Left colon (tissue), 2 donors: ENCODE data around the gene ANKRD6. TPM values are rescaled to one million over a fixed set of nuclear protein-coding genes. Genes with fewer than 3 reads are reported as not detected.

ENCODE experiments used
- ATAC-seq: fragments of 200-7000 bp; cut with Tn5 transposase; one replicate; pipeline ENCODE4 v1.9.1; 2020; ENCODE audit warnings: mild to moderate bottlenecking, moderate library complexity
- DNase-seq, 2 donors: peaks; one replicate each; pipeline ENCODE4 v3.0.0-alpha.2; 2020
- intact Hi-C, 2 donors: fragments of 100-400 bp; cut with DNase I in 1 of 2; cut with micrococcal nuclease in 1 of 2; formaldehyde crosslinking; loops; one replicate each; pipeline versions ENCODE4 v1.11.2 to v1.14.0; 2022; cut with DNase I, micrococcal nuclease
- total RNA-seq, 2 donors: library from RNA; stranded (reverse); fragmentation: NEBNext Ultra II Directional; extraction: Animal tissue kit (Norgen Biotek cat#: 25700); gene quantifications; one replicate each; pipeline ENCODE4 v1.2.1, GENCODE V29; 2021
- donor health status: DM: no; HTN: no; CAD: no.
- donor health status: DM: yes; HTN: yes; CAD: no.

ANKRD6 gene
- total RNA-seq, 2 donors from 2014 or later, result 2.7 to 3.1 TPM

- intact Hi-C loops, result no loop called here
- no peak for ATAC-seq
- DNase-seq, result no peak
Measured at GRCh38 chr6:89660981-89661380, 228.0 kb downstream of the ANKRD6 start.

GRCh38 chr6:89661559-89661958 is 228.6 kb downstream of the ANKRD6 start:
- intact Hi-C loops, result no loop called here
- ATAC-seq (no peak), DNase-seq (no peak)

- ATAC-seq (peak; percentile 99), DNase-seq (peak; percentile 14 to 66)
Measured at GRCh38 chr6:89662659-89663223, 229.8 kb downstream of the ANKRD6 start.

GRCh38 chr6:89667872-89668556 is 235.1 kb downstream of the ANKRD6 start:
- ATAC-seq, result no peak
- DNase-seq, result no peak
- intact Hi-C loops, result no loop called here

More at GRCh38 chr6:89662659-89663223, 229.8 kb downstream of the ANKRD6 start:
- intact Hi-C loops, result no loop called here

- ATAC-seq (no peak), DNase-seq (no peak)
- intact Hi-C loops, result no loop called here
Measured at GRCh38 chr6:89669002-89669401, 236.1 kb downstream of the ANKRD6 start.

GRCh38 chr6:89670935-89671565 is 238.1 kb downstream of the ANKRD6 start:
- intact Hi-C loops, result no loop called here
- DNase-seq (no peak), ATAC-seq (no peak)

- intact Hi-C loops, result no loop called here
- DNase-seq (no peak), ATAC-seq (no peak)
Measured at GRCh38 chr6:89675949-89676748, 243.2 kb downstream of the ANKRD6 start.

GRCh38 chr6:89678531-89678930 is 245.6 kb downstream of the ANKRD6 start:
- intact Hi-C loops, result no loop called here
- ATAC-seq (no peak), DNase-seq (no peak)

GRCh38 chr6:89679215-89680120 is 246.5 kb downstream of the ANKRD6 start:
- intact Hi-C loops, result no loop called here
- ATAC-seq (no peak), DNase-seq (no peak)

- DNase-seq (no peak), ATAC-seq (peak; percentile 43)
- intact Hi-C loops, result no loop called here
Measured at GRCh38 chr6:89680150-89680549, 247.2 kb downstream of the ANKRD6 start.

- ATAC-seq, result no peak
- DNase-seq, result no peak
- intact Hi-C loops, result no loop called here
Measured at GRCh38 chr6:89680551-89680950, 247.6 kb downstream of the ANKRD6 start.

GRCh38 chr6:89681983-89682564 is 249.1 kb downstream of the ANKRD6 start:
- intact Hi-C loops, result no loop called here
- ATAC-seq, result no peak

GRCh38 chr6:89682991-89683390 is 250.0 kb downstream of the ANKRD6 start:
- intact Hi-C loops, result no loop called here
- DNase-seq (no peak), ATAC-seq (no peak)

More at GRCh38 chr6:89681983-89682564, 249.1 kb downstream of the ANKRD6 start:
- no peak for DNase-seq

Other genes starting within 250 kb of the ANKRD6 start
- under 1 TPM in 1 of 2 donors, not detected in 1; 0.11 TPM for gene GABRR1, start 215.8 kb upstream of the ANKRD6 start, total RNA-seq
- gene GABRR2, start 117.9 kb upstream of the ANKRD6 start, total RNA-seq, result under 1 TPM; 0.55 to 0.75 TPM
- gene UBE2J1, start 80.4 kb upstream of the ANKRD6 start, total RNA-seq, result 10 to 100 TPM; 49.4 to 58.5 TPM
- 1 to 10 TPM; 1.4 to 5.9 TPM for gene RRAGD, start 20.9 kb upstream of the ANKRD6 start, total RNA-seq
- 10 to 100 TPM; 36.2 to 39.7 TPM for gene LYRM2, start 205.6 kb downstream of the ANKRD6 start, total RNA-seq